Measurements from ENCODE around the gene AQP2.

AQP2 gene

GRCh38 chr12:49911213-49911605, 39.3 kb upstream of the AQP2 start:
- Mint-ChIP-seq H3K4me1 (ENCODE audit: low read depth) (no peaks in the 10 kb centered on the region), H3K4me3 (no peak overlapping the region), H3K36me3 (ENCODE audit: low read depth) (no peaks in the 10 kb centered on the region), H3K9me3 (no peaks in the 10 kb centered on the region), H3K27ac (no peak overlapping the region), H3K27me3 (ENCODE audit: low read depth) (peaks cover 3% of the 10 kb centered on the region)
- no peak for DNase-seq (ENCODE audit: low spot score)

DNA sequence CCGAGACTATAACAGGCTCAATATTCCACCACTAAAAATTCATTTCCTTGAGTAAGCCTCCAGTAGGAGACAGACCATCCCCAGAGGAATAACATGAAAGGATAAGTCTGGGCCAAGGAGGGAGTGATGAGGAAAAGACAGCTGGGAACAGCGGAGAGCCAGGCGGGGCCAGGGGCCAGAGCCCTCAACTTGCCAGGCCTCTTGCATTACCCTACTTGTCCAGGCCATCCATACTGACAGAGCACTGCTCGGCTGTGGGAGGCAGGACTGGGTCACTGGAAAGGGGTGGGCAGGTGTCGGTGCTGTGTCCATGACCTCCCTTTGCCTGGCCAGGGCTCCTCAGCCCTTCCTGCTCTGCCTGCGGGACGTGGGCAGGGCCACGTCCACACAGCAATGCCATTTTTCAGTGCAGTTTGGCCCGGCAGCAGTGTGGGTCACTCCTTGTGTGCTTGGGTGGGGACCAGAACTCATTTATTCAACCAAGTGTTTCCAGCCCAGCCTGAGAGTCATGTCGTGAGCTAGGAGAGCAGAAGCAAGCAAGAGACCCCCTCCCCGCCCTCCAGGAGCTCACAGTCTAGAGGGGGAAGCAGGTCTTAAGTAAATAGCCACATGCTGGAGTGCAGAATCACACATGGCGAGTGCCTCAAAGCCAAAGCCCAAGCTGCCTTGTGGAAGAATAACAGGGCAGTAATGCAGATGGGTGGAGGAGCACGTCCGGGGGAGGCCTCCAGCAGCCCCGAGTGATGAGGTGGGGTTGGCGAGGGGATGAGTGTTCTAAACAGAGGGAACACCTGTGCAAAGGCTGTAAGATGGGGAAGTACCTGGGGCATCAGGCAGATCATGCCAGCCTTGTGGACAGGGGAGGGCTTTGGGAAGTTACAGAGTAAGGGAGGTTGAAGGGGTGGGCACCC, 37.9 kb upstream of the AQP2 start:
- no peak for DNase-seq (ENCODE audit: low spot score)
- Mint-ChIP-seq H3K4me3 (no peak overlapping the region), H3K27ac (no peak overlapping the region), H3K4me1 (ENCODE audit: low read depth) (no peaks in the 10 kb centered on the region), H3K9me3 (no peaks in the 10 kb centered on the region), H3K27me3 (ENCODE audit: low read depth) (peaks cover 3% of the 10 kb centered on the region), H3K36me3 (ENCODE audit: low read depth) (no peaks in the 10 kb centered on the region)

DNA sequence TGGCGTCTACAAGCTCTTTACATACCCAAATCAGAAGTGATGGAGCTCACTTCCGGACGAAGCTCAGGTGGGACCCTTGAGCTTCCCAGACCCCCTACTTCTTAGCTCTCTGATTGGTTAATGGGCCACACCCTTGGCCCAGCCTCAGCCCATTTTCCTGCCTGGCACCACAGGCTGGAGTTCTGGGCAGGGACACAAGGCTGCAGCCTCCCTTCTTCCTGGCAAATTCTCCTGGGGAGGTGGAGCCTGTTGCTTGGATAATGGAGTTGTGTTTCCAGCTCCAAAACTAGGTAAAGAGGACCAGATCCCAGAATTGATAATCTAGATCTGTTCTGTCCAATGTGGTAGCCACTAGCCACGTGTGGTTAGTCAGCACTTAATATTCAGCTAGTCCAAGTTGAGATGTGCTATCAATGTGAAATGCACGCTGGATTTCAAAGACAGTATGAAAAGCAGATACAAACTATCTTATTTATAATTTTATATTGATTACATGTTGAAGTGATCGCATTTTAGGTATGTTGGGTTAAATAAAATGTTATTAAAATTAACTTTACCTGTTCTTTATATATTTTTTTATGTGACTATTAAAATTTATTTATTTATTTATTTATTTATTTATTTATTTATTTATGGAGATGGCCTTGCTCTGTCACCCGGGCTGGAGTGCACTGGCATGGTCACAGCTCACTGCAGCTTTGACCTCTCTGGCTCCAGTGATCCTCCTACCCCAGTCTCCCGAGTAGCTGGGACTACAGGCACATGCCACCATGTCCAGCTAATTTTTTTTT, 34.2 kb upstream of the AQP2 start:
- no peaks in the 10 kb centered on the region for H3K9me3 Mint-ChIP-seq
- no peak overlapping the region for H3K27ac Mint-ChIP-seq

DNA sequence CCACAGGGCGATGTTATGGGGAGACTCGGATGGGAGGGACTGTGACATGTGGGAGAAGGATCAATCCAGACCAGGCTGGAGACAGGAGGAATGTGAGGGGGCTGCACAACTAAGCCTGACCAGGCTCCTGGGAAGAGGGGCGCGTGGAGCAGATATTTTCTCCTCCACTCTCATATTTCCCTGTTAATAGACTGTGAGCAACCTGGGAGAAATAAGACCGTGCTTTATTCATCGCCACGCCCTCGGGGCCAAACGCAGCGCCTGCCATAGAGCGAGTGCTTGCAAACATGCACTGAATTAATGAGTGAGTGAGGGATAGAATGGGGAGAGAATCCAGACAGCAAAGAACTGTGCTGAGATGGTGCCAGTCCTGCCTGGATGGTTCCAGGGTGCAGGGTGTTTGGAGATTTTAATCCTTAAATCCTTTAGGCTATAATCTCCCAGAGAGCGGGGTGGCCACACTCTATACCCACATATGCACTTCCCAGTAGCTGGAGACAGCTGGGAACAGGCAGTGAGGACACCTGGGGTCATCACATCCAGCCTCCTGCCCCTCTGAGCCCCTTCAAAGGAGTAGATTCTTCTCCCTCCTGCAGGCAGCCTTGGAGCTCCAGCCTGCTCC, 33.3 kb upstream of the AQP2 start:
- no peak for DNase-seq (ENCODE audit: low spot score)
- no peaks in the 10 kb centered on the region for H3K36me3 Mint-ChIP-seq (ENCODE audit: low read depth)
- H3K4me3 Mint-ChIP-seq: no peak overlapping the region
- H3K27me3 Mint-ChIP-seq (ENCODE audit: low read depth): peaks cover 11% of the 10 kb centered on the region
- no peaks in the 10 kb centered on the region for H3K4me1 Mint-ChIP-seq (ENCODE audit: low read depth)
- H3K9me3 Mint-ChIP-seq: no peaks in the 10 kb centered on the region
- no peak overlapping the region for H3K27ac Mint-ChIP-seq

More for the DNA sequence above, 34.2 kb upstream of the AQP2 start:
- no peak for DNase-seq (ENCODE audit: low spot score)
- no peak overlapping the region for H3K4me3 Mint-ChIP-seq
- no peaks in the 10 kb centered on the region for H3K4me1 Mint-ChIP-seq (ENCODE audit: low read depth)
- H3K27me3 Mint-ChIP-seq (ENCODE audit: low read depth): peaks cover 6% of the 10 kb centered on the region
- H3K36me3 Mint-ChIP-seq (ENCODE audit: low read depth): no peaks in the 10 kb centered on the region

- DNase-seq (ENCODE audit: low spot score): no peak
- Mint-ChIP-seq H3K9me3 (no peaks in the 10 kb centered on the region), H3K27me3 (ENCODE audit: low read depth) (peaks cover 11% of the 10 kb centered on the region), H3K36me3 (ENCODE audit: low read depth) (no peaks in the 10 kb centered on the region), H3K27ac (no peak overlapping the region), H3K4me1 (ENCODE audit: low read depth) (no peaks in the 10 kb centered on the region), H3K4me3 (no peak overlapping the region)
Measured at GRCh38 chr12:49917788-49918173, 32.8 kb upstream of the AQP2 start.

DNA sequence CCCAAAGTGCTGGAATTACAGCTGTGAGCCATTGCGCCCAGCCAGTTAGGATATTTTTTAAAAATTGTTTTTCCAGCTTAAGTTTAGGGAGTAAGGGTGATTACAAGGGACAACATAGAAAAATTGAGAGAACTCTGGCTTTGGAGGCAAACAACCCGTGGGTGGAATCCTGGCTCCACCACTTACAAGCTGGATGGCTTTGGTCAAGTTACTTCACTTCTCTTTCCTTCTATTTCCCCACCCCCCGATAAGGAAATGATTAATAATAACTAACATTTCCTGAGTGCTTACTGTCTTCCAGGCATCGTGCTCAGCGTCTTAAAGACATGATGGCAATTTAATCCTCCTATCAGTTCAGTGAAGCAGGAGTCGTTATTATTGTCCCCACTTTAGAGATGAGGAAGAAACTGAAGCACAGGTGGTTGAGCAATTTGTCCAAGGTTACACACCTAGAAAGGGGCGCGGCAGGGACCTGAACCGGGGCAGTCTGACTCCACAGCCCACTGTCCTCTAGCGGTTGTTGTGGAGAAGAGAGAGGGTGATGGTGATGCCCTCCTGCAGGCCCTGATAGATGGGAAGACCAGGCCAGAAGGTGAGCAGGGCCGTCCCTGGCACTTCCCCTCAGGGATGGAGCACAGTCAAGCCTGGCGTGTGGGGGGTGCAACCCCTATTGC, 30.2 kb upstream of the AQP2 start:
- H3K36me3 Mint-ChIP-seq (ENCODE audit: low read depth): no peaks in the 10 kb centered on the region
- no peak for DNase-seq (ENCODE audit: low spot score)
- H3K4me3 Mint-ChIP-seq: no peak overlapping the region
- H3K9me3 Mint-ChIP-seq: no peaks in the 10 kb centered on the region
- H3K4me1 Mint-ChIP-seq (ENCODE audit: low read depth): no peaks in the 10 kb centered on the region
- no peak overlapping the region for H3K27ac Mint-ChIP-seq
- H3K27me3 Mint-ChIP-seq (ENCODE audit: low read depth): peaks cover 9% of the 10 kb centered on the region

GRCh38 chr12:49920915-49921286, 29.6 kb upstream of the AQP2 start:
- no peaks in the 10 kb centered on the region for H3K9me3 Mint-ChIP-seq
- H3K36me3 Mint-ChIP-seq (ENCODE audit: low read depth): no peaks in the 10 kb centered on the region
- no peak overlapping the region for H3K27ac Mint-ChIP-seq
- peaks cover 9% of the 10 kb centered on the region for H3K27me3 Mint-ChIP-seq (ENCODE audit: low read depth)
- H3K4me3 Mint-ChIP-seq: no peak overlapping the region
- no peak for DNase-seq (ENCODE audit: low spot score)
- no peaks in the 10 kb centered on the region for H3K4me1 Mint-ChIP-seq (ENCODE audit: low read depth)

DNA sequence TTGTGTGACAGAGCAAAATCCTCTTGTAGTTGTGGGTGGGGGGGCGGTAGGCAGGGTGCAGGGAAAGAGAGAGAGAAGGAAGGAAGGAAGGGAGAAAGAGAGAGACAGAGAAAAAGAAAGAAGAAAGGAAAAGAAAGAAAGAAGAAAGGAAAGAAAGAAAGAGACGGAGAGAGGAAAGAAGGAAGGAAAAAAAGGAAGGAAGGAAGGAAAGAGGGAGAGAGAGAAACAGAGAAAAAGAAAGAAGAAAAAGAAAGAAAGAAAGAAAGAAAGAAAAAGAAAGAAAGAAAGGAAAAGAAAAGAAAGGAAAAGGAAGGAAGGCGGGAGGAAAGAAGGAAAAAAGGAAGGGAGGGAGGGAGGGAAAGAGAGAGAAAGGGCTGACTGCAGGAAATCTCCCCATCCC, 29.2 kb upstream of the AQP2 start:
- no peaks in the 10 kb centered on the region for H3K4me1 Mint-ChIP-seq (ENCODE audit: low read depth)
- no peaks in the 10 kb centered on the region for H3K36me3 Mint-ChIP-seq (ENCODE audit: low read depth)
- no peak for DNase-seq (ENCODE audit: low spot score)
- H3K27ac Mint-ChIP-seq: no peak overlapping the region
- H3K9me3 Mint-ChIP-seq: no peaks in the 10 kb centered on the region
- H3K4me3 Mint-ChIP-seq: no peak overlapping the region
- peaks cover 9% of the 10 kb centered on the region for H3K27me3 Mint-ChIP-seq (ENCODE audit: low read depth)

DNA sequence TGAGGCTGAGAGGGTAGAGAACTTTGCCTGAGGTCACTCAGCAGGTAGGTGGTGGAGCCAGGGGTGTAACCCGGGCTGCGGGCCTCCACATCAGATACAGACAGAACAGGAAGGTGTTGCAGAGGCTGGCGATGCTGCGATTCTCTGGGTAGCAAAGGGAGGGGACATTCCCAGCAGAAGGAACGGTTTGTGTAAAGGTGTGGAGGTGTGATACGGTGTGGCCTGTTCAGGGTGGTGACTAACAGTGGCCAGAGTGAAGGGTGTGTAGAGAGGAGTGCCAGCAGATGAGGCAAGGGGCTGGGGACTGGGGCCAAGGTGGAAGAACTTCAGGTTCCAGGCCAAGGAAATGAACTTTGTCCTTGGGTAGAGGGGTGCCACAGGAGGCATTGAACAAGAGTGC, 28.6 kb upstream of the AQP2 start:
- no peaks in the 10 kb centered on the region for H3K9me3 Mint-ChIP-seq
- H3K36me3 Mint-ChIP-seq (ENCODE audit: low read depth): no peaks in the 10 kb centered on the region

DNA sequence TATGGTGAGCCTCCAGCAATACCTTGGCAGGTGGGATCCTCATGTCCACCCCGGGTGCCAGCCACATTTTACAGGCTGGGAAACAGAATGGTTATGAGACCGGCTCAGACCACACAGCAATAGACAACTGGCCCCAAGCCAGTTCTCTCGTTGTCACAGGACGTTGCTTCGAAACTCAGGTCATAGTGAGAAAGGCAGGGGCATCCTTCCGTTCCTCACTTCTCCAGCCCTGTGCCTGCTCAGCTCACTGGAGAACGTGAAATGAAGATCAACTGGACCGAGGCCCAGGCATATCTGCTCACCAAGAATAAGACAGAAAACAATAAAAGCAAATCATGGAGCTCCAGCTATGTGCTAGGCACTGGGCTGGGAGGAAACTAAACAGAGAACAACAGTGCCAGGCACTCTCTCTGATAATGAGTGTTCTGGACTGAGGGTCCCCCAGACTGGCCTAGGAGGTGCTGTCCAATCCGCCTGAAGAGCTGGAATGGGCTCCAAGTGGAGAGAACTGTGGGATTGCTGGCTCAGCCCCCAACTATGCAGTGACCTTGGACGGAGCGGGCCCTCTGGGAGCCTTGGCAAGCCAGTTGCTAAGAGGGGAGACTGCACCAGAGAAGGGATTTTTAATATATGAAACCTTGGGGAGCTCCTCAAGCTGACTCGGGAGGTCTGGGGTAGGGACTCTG, 28.0 kb upstream of the AQP2 start:
- Mint-ChIP-seq H3K36me3 (ENCODE audit: low read depth) (no peaks in the 10 kb centered on the region), H3K27ac (no peak overlapping the region), H3K9me3 (no peaks in the 10 kb centered on the region), H3K4me1 (ENCODE audit: low read depth) (no peaks in the 10 kb centered on the region), H3K27me3 (ENCODE audit: low read depth) (peaks cover 9% of the 10 kb centered on the region), H3K4me3 (no peak overlapping the region)
- no peak for DNase-seq (ENCODE audit: low spot score)

More for the DNA sequence above, 28.6 kb upstream of the AQP2 start:
- peaks cover 9% of the 10 kb centered on the region for H3K27me3 Mint-ChIP-seq (ENCODE audit: low read depth)
- H3K27ac Mint-ChIP-seq: no peak overlapping the region
- no peak for DNase-seq (ENCODE audit: low spot score)
- H3K4me1 Mint-ChIP-seq (ENCODE audit: low read depth): no peaks in the 10 kb centered on the region
- no peak overlapping the region for H3K4me3 Mint-ChIP-seq

GRCh38 chr12:49923035-49923644, 27.4 kb upstream of the AQP2 start:
- Mint-ChIP-seq H3K36me3 (ENCODE audit: low read depth) (no peaks in the 10 kb centered on the region), H3K27ac (no peak overlapping the region), H3K27me3 (ENCODE audit: low read depth) (peaks cover 9% of the 10 kb centered on the region), H3K4me3 (no peak overlapping the region), H3K4me1 (ENCODE audit: low read depth) (no peaks in the 10 kb centered on the region), H3K9me3 (no peaks in the 10 kb centered on the region)
- DNase-seq (ENCODE audit: low spot score): no peak

GRCh38 chr12:49923880-49924556, 26.5 kb upstream of the AQP2 start:
- Mint-ChIP-seq H3K4me1 (ENCODE audit: low read depth) (no peaks in the 10 kb centered on the region), H3K27ac (no peak overlapping the region), H3K27me3 (ENCODE audit: low read depth) (peaks cover 10% of the 10 kb centered on the region), H3K36me3 (ENCODE audit: low read depth) (no peaks in the 10 kb centered on the region), H3K4me3 (no peak overlapping the region), H3K9me3 (no peaks in the 10 kb centered on the region)
- DNase-seq (ENCODE audit: low spot score): no peak

Data from T-helper 2 cell treated with Interferon-gamma antibody and Interleukin-4, amounts not matched to agents 5 μg/mL and 100 μg/mL, for 36 hours (primary cell).